Measurements from ENCODE around the gene KRTAP10-7. TPM values are rescaled to one million over a fixed set of nuclear protein-coding genes. Genes with fewer than 3 reads are reported as not detected.

The KRTAP10-7 gene
- total RNA-seq, 1 experiment from 2014 or later = not detected

DNA sequence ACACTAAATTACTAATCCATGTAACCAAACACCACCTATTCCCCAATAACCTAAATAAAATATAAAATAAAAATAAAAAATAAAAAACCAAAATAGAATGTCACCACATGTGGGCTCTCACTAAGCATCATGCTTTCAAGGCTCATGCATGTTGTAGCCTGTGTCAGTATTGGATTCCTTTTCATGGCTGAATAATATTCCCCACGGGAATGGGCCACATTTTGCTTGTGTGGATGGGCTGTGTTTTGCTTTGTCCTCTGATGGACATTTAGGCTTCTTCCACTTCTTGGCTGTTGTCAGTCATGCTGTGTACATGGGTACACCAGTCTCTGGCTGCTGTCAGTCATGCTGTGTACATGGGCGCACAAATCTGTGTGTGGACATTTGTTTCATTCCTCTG is 11.3 kb upstream of the KRTAP10-7 start:
- Histone ChIP-seq H3K14ac (ENCODE audit: insufficient read depth, low read length) (no peak overlapping the region), H3K27me3 (ENCODE audit: insufficient read depth, low read length) (no peaks in the 10 kb centered on the region), H4K8ac (replicated peaks; ENCODE audit: insufficient read length, low read depth, low read length) (no peak overlapping the region), H2BK5ac (ENCODE audit: insufficient read length, low read length) (no peak overlapping the region), H3K4me2 (ENCODE audit: insufficient read depth, insufficient read length, low read length) (no peak overlapping the region), H4K20me1 (ENCODE audit: control insufficient read depth, insufficient read depth, insufficient read length) (no peaks in the 10 kb centered on the region), H2BK15ac (ENCODE audit: low read depth, low read length) (no peak overlapping the region), H3K4me1 (ENCODE audit: insufficient read depth, low read length) (no peaks in the 10 kb centered on the region; the same call in 1 of the 2 replicates), H4K5ac (ENCODE audit: insufficient read length, low read depth, low read length) (no peak overlapping the region), H2AFZ (ENCODE audit: low read length) (no peak overlapping the region), H3K27ac (ENCODE audit: insufficient read length, low read depth, low read length) (no peak overlapping the region), H3T11ph (ENCODE audit: low read length) (no peak overlapping the region), H2AK5ac (ENCODE audit: insufficient read length, low read length) (no peak overlapping the region), H3K23ac (ENCODE audit: insufficient read length, low read depth, low read length) (no peak overlapping the region), H3K18ac (ENCODE audit: insufficient read length, low read depth, low read length) (no peak overlapping the region), H3K79me1 (ENCODE audit: insufficient read depth, low read depth, low read length, poor library complexity, severe bottlenecking) (no peaks in the 10 kb centered on the region), H2BK120ac (ENCODE audit: low read depth, low read length, poor library complexity, severe bottlenecking) (no peak overlapping the region), H3K56ac (ENCODE audit: insufficient read length, low read depth, low read length) (no peak overlapping the region), H3K9me3 (ENCODE audit: control insufficient read depth, low read depth, low read length) (no peaks in the 10 kb centered on the region), H3K4ac (ENCODE audit: low read depth, low read length) (no peak overlapping the region), H2BK20ac (ENCODE audit: low read depth, low read length, poor library complexity, severe bottlenecking) (no peak overlapping the region), H2BK12ac (ENCODE audit: insufficient read length, low read depth, low read length) (no peak overlapping the region), H3K9ac (ENCODE audit: extremely low read depth, insufficient read length, low read length) (no peak overlapping the region), H4K91ac (ENCODE audit: insufficient read length, low read depth, low read length) (no peak overlapping the region), H3K23me2 (ENCODE audit: insufficient read length, low read depth, low read length, poor library complexity, severe bottlenecking) (no peaks in the 10 kb centered on the region), H3K79me2 (ENCODE audit: insufficient read depth, low read length) (no peaks in the 10 kb centered on the region)
- peaks cover 0 to 3% of the 10 kb centered on the region in 2 experiments; a peak in 2 of 5 replicates for H3K9me3 Mint-ChIP-seq
- H3K4me3 Mint-ChIP-seq = no peak overlapping the region
- H3K36me3 Mint-ChIP-seq (ENCODE audit: insufficient read depth in 1 of 3, low read depth in 3 of 3) = no peaks in the 10 kb centered on the region
- TF ChIP-seq, protein P1, sequence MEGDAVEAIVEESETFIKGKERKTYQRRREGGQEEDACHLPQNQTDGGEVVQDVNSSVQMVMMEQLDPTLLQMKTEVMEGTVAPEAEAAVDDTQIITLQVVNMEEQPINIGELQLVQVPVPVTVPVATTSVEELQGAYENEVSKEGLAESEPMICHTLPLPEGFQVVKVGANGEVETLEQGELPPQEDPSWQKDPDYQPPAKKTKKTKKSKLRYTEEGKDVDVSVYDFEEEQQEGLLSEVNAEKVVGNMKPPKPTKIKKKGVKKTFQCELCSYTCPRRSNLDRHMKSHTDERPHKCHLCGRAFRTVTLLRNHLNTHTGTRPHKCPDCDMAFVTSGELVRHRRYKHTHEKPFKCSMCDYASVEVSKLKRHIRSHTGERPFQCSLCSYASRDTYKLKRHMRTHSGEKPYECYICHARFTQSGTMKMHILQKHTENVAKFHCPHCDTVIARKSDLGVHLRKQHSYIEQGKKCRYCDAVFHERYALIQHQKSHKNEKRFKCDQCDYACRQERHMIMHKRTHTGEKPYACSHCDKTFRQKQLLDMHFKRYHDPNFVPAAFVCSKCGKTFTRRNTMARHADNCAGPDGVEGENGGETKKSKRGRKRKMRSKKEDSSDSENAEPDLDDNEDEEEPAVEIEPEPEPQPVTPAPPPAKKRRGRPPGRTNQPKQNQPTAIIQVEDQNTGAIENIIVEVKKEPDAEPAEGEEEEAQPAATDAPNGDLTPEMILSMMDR (conservative IDR thresholded peaks at IDR 0.05) = no peak
- no peak for DNase-seq
- peaks cover 26 to 27% of the 10 kb centered on the region in 2 experiments for H3K4me1 Mint-ChIP-seq
- H3K27me3 Mint-ChIP-seq (ENCODE audit: low read depth) = peaks cover 7% of the 10 kb centered on the region; the same call in 1 of the 2 replicates
- no CpG with 5 or more reads among the region's 2 CpGs for WGBS (ENCODE audit: extremely low coverage, insufficient read length, low lambda C conversion rate)
- no peak overlapping the region for H3K27ac Mint-ChIP-seq

All from H9 (cell line).